HCT116 (cell line): ENCODE measurements around the gene CKLF.

Experiments used
- CEBPB ChIP-seq: IDR thresholded peaks from 2 replicates; pipeline ENCODE4 v1.6.1; 2012; ENCODE audit warnings: low read depth
- EZH2 ChIP-seq: fragments of 200-600 bp; sonication (generic); IDR thresholded peaks from 2 replicates; pipeline ENCODE4 v1.6.1; 2017; ENCODE audit warnings: antibody characterized with exemption, mixed run types
- EZH2phosphoT487 ChIP-seq: fragments of 200-600 bp; IDR thresholded peaks from 2 replicates; pipeline ENCODE4 v1.6.1; 2018; ENCODE audit warnings: antibody characterized with exemption, borderline replicate concordance
- JUND ChIP-seq: IDR thresholded peaks from 2 replicates; pipeline ENCODE4 v1.6.1; 2012
- POLR2A ChIP-seq: IDR thresholded peaks from 2 replicates; pipeline ENCODE4 v1.7.0; 2011; ENCODE audit warnings: borderline replicate concordance; ENCODE audit not compliant: insufficient read depth, insufficient read length; ENCODE audit errors: extremely low read depth
- POLR2AphosphoS5 ChIP-seq: IDR thresholded peaks from 2 replicates; pipeline ENCODE4 v1.6.1; 2011; ENCODE audit warnings: mild to moderate bottlenecking, low read depth, low read length, moderate library complexity
- RAD21 ChIP-seq: IDR thresholded peaks from 2 replicates; pipeline ENCODE4 v1.6.1; 2012; ENCODE audit warnings: low read depth, mild to moderate bottlenecking
- REST ChIP-seq: IDR thresholded peaks from 2 replicates; pipeline ENCODE4 v1.6.1; 2012; ENCODE audit warnings: low read depth
- TCF7L2 ChIP-seq: IDR thresholded peaks from 2 replicates; pipeline ENCODE4 v1.7.0; 2011; ENCODE audit warnings: borderline replicate concordance, inconsistent platforms; ENCODE audit not compliant: insufficient read depth, insufficient read length; ENCODE audit errors: extremely low read depth
- TF ChIP-seq, protein P1 (sequence below), 3 experiments: fragments of 200-600 bp in 1 of 3; sonication (generic) in 1 of 3; IDR thresholded peaks in 2 of 3; conservative IDR thresholded peaks in 1 of 3; 2 replicates each; pipeline ENCODE4 v1.5.1; 2012 to 2017; ENCODE audit warnings: low read depth in 2 of 3, low read length in 2 of 3, antibody characterized with exemption in 1 of 3, borderline replicate concordance in 1 of 3, control low read depth in 1 of 3, mild to moderate bottlenecking in 1 of 3, mixed read lengths in 1 of 3, mixed run types in 1 of 3, moderate library complexity in 1 of 3; ENCODE audit not compliant: insufficient read depth in 1 of 3

DNA sequence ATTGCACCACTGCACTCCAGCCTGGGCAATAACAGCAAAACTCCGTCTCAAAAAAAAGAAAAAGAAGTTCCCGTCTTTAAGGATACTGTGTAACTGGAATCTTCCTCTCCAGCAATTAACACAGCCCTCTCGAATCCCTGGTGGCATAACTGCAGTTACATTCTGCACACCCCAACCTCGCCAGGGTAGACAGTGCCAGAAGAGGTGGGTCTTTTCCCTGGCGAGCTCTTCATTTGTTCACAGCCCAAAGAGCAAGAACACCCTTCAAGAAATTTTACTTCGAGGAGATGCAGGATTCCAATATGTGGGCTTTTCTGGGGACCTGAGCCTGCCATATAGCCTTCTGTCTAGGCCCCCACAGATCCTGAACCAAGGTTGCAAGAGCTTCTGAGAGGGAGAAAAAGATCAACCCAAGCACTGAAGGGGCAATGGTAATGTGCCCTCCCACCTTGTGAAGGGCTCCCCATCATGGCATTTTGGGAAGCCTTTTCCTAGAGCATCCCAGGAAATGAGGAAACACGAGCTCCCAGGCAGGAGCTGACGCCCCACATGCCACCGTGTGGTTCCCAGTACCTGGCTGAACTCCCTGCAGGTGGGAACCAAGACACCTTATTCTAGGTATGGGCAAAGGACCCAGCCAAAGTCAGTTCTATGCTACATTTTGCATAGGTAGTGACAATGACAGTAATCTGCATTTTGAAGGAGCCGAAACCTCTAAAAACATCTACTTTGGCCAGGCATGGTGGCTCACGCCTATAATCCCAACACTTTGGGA, 29.4 kb upstream of the CKLF start:
- TF ChIP-seq EZH2 (no peak), JUND (no peak), REST (no peak), POLR2A (no peak), POLR2AphosphoS5 (no peak), TCF7L2 (no peak), EZH2phosphoT487 (no peak), RAD21 (no peak), CEBPB (no peak)
- TF ChIP-seq, protein P1, sequence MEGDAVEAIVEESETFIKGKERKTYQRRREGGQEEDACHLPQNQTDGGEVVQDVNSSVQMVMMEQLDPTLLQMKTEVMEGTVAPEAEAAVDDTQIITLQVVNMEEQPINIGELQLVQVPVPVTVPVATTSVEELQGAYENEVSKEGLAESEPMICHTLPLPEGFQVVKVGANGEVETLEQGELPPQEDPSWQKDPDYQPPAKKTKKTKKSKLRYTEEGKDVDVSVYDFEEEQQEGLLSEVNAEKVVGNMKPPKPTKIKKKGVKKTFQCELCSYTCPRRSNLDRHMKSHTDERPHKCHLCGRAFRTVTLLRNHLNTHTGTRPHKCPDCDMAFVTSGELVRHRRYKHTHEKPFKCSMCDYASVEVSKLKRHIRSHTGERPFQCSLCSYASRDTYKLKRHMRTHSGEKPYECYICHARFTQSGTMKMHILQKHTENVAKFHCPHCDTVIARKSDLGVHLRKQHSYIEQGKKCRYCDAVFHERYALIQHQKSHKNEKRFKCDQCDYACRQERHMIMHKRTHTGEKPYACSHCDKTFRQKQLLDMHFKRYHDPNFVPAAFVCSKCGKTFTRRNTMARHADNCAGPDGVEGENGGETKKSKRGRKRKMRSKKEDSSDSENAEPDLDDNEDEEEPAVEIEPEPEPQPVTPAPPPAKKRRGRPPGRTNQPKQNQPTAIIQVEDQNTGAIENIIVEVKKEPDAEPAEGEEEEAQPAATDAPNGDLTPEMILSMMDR (IDR thresholded peaks at IDR 0.05 in 2 of 3, conservative IDR thresholded peaks at IDR 0.05 in 1 of 3; ENCODE audit: borderline replicate concordance in 1 of 3, insufficient read depth in 1 of 3, low read depth in 2 of 3, low read length in 2 of 3), result no peak
